HG03280 (cell line): ENCODE measurements around the gene CGRRF1.

ENCODE experiments used
- ATAC-seq: cut with Tn5 transposase; IDR thresholded peaks from one replicate; pipeline ENCODE4 v1.9.1; 2021; ENCODE audit warnings: mild to moderate bottlenecking, moderate library complexity; ENCODE audit not compliant: unreplicated experiment

Gene CGRRF1

GRCh38 chr14:54572316-54572715, 62.6 kb downstream of the CGRRF1 start:
- no peak for ATAC-seq

- no peak for ATAC-seq
These were observed 64.8 kb downstream of the CGRRF1 start for GRCh38 chr14:54574528-54574927.

GRCh38 chr14:54577494-54577893, 67.8 kb downstream of the CGRRF1 start:
- no peak for ATAC-seq

GRCh38 chr14:54577977-54578376, 68.3 kb downstream of the CGRRF1 start:
- no peak for ATAC-seq

- no peak for ATAC-seq
These were observed 69.9 kb downstream of the CGRRF1 start for GRCh38 chr14:54579621-54580020.

GRCh38 chr14:54580933-54581332, 71.2 kb downstream of the CGRRF1 start:
- no peak for ATAC-seq

- ATAC-seq: no peak
These were observed 72.6 kb downstream of the CGRRF1 start for GRCh38 chr14:54582334-54582733.

GRCh38 chr14:54584097-54584496, 74.4 kb downstream of the CGRRF1 start:
- no peak for ATAC-seq

GRCh38 chr14:54585214-54585613, 75.5 kb downstream of the CGRRF1 start:
- no peak for ATAC-seq
